Parathyroid adenoma (tissue), 2 donors: ENCODE data around the gene RERE.

Experiments
- H2AFZ ChIP-seq: fragments of 300-600 bp; sonication (generic); one replicate; pipeline ENCODE4 v1.7.0; 2017; ENCODE audit warnings: antibody characterized with exemption, mild to moderate bottlenecking
- H3K27ac ChIP-seq: fragments of 300-600 bp; sonication (generic); one replicate; pipeline ENCODE4 v1.7.0; 2017
- H3K27me3 ChIP-seq: fragments of 300-600 bp; sonication (generic); one replicate; pipeline ENCODE4 v1.7.0; 2017; ENCODE audit warnings: low read length; ENCODE audit not compliant: control insufficient read depth, insufficient read depth
- H3K36me3 ChIP-seq: fragments of 300-600 bp; sonication (generic); one replicate; pipeline ENCODE4 v1.7.0; 2017; ENCODE audit warnings: low read length; ENCODE audit not compliant: control insufficient read depth, insufficient read depth
- H3K4me1 ChIP-seq: fragments of 300-600 bp; sonication (generic); one replicate; pipeline ENCODE4 v1.7.0; 2017; ENCODE audit warnings: control low read depth
- H3K4me2 ChIP-seq: fragments of 300-600 bp; sonication (generic); one replicate; pipeline ENCODE4 v1.7.0; 2017; ENCODE audit warnings: low read length
- H3K4me3 ChIP-seq: fragments of 300-600 bp; sonication (generic); one replicate; pipeline ENCODE4 v1.7.0; 2017; ENCODE audit warnings: low read depth, low read length
- H3K79me2 ChIP-seq: fragments of 300-600 bp; sonication (generic); one replicate; pipeline ENCODE4 v1.7.0; 2017; ENCODE audit warnings: control low read depth
- H3K9ac ChIP-seq: fragments of 300-600 bp; sonication (generic); one replicate; pipeline ENCODE4 v1.7.0; 2017; ENCODE audit warnings: mild to moderate bottlenecking
- H3K9me3 ChIP-seq: fragments of 300-600 bp; sonication (generic); one replicate; pipeline ENCODE4 v1.7.0; 2017; ENCODE audit warnings: low read length; ENCODE audit not compliant: control insufficient read depth
- TF ChIP-seq, protein P1 (sequence below): fragments of 300-600 bp; sonication (generic); IDR thresholded peaks from one replicate; pipeline ENCODE4 v1.7.0; 2017; ENCODE audit warnings: antibody characterized with exemption, mild to moderate bottlenecking
- donor health status: primary hyperparathyroidism.

Gene RERE

GRCh38 chr1:8643542-8644536 lies 173.6 kb downstream of the RERE start:
- Histone ChIP-seq H3K36me3 (no peaks in the 10 kb centered on the region), H3K27ac (no peak overlapping the region), H3K9ac (no peak overlapping the region), H3K4me1 (peaks cover 11% of the 10 kb centered on the region), H3K4me3 (no peak overlapping the region), H3K9me3 (no peaks in the 10 kb centered on the region), H2AFZ (no peak overlapping the region), H3K79me2 (peaks cover 15% of the 10 kb centered on the region), H3K27me3 (no peaks in the 10 kb centered on the region), H3K4me2 (no peak overlapping the region)
- TF ChIP-seq, protein P1, sequence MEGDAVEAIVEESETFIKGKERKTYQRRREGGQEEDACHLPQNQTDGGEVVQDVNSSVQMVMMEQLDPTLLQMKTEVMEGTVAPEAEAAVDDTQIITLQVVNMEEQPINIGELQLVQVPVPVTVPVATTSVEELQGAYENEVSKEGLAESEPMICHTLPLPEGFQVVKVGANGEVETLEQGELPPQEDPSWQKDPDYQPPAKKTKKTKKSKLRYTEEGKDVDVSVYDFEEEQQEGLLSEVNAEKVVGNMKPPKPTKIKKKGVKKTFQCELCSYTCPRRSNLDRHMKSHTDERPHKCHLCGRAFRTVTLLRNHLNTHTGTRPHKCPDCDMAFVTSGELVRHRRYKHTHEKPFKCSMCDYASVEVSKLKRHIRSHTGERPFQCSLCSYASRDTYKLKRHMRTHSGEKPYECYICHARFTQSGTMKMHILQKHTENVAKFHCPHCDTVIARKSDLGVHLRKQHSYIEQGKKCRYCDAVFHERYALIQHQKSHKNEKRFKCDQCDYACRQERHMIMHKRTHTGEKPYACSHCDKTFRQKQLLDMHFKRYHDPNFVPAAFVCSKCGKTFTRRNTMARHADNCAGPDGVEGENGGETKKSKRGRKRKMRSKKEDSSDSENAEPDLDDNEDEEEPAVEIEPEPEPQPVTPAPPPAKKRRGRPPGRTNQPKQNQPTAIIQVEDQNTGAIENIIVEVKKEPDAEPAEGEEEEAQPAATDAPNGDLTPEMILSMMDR: no peak

DNA sequence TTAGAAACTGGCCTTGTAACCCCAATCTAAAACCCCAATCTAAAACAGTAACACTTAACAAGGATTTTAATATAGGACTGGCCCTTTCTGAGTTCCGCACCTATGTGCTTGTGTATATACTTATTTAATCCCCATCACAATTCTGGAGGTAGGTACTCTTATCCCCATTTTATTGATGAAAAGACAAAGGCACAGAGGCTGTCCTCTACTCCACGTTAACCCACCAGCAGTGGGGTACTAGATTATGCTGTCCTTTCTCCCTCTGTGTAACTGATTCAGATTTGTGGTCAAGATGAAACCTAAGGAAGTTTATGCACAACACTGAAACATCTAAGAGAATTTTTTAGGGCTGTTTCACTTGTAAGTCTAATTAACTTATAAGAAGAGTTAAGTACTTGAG lies 175.3 kb downstream of the RERE start:
- Histone ChIP-seq H3K9me3 (no peaks in the 10 kb centered on the region), H3K4me2 (no peak overlapping the region), H2AFZ (no peak overlapping the region), H3K79me2 (peaks cover 6% of the 10 kb centered on the region), H3K27me3 (no peaks in the 10 kb centered on the region), H3K36me3 (no peaks in the 10 kb centered on the region), H3K27ac (no peak overlapping the region), H3K4me1 (peaks cover 9% of the 10 kb centered on the region), H3K9ac (no peak overlapping the region), H3K4me3 (no peak overlapping the region)
- TF ChIP-seq, protein P1: no peak

DNA sequence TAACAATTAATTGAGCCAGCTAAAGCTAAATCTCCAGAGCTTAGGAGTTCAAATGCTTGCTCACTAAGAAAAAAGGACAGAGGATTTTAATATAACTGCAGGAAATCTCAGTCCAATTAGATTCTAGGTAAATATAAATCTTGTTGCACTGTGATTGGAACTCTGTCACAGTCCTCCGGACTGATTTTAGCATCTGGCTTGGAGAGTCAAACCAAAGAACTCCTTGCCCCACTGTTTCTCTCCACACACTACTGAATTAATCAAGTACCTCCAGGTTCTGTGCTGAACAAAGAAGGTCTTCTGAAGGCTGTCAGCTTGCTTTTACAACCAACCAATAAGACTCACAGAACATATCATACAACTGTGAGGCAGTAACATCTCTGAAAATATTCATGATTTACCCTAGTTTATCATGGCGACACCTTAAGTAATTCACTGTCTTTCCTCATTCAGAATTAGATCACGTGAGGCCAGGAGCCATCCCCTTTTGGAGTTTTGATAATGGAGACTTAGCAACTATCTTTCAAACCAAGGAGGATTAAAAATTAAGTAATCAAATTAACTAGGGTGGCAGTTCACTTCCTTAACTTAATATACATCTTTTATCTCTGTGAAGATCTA lies 176.0 kb downstream of the RERE start:
- no peak overlapping the region for H3K4me2 ChIP-seq
- H3K36me3 ChIP-seq: no peaks in the 10 kb centered on the region
- TF ChIP-seq, protein P1: no peak
- H2AFZ ChIP-seq: no peak overlapping the region
- H3K9ac ChIP-seq: no peak overlapping the region
- H3K4me3 ChIP-seq: no peak overlapping the region
- H3K27me3 ChIP-seq: no peaks in the 10 kb centered on the region
- no peak overlapping the region for H3K27ac ChIP-seq
- no peaks in the 10 kb centered on the region for H3K9me3 ChIP-seq
- peaks cover 7% of the 10 kb centered on the region for H3K79me2 ChIP-seq
- H3K4me1 ChIP-seq: peaks cover 5% of the 10 kb centered on the region

DNA sequence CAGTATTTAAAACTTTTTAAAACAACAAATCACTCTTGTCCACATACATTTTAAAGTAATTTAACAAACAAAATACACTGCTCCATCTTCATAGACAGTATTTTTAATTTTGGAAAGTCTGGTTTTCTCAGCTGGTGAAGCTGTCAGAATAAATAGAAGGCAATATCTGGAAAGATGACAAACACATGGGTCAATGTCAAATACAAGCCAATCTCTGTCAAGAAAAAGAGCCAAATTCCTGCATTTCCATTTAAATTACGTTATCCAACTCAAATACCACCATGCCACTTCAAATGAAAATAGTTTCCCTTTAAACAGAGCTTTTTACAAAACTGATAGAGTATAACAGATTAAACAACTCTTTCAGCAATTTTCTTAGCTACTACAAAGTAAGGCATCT lies 176.5 kb downstream of the RERE start:
- H3K27me3 ChIP-seq: no peaks in the 10 kb centered on the region
- no peak overlapping the region for H3K9ac ChIP-seq
- TF ChIP-seq, protein P1: no peak
- H3K36me3 ChIP-seq: no peaks in the 10 kb centered on the region
- no peak overlapping the region for H3K4me3 ChIP-seq
- H3K27ac ChIP-seq: no peak overlapping the region
- no peak overlapping the region for H3K4me2 ChIP-seq
- H2AFZ ChIP-seq: no peak overlapping the region
- peaks cover 7% of the 10 kb centered on the region for H3K79me2 ChIP-seq
- H3K4me1 ChIP-seq: peaks cover under 1% of the 10 kb centered on the region
- no peaks in the 10 kb centered on the region for H3K9me3 ChIP-seq
